ENCODE measurements around the gene UCHL5.
A peak's percentile ranks its signal among the peaks of the same experiment; 100 is the strongest.
"Not testable (repeated sequence)": the region's sequence is repeated elsewhere in the genome, so short reads cannot be mapped to it uniquely, and the experiment has no call there.

Gene UCHL5

DNA sequence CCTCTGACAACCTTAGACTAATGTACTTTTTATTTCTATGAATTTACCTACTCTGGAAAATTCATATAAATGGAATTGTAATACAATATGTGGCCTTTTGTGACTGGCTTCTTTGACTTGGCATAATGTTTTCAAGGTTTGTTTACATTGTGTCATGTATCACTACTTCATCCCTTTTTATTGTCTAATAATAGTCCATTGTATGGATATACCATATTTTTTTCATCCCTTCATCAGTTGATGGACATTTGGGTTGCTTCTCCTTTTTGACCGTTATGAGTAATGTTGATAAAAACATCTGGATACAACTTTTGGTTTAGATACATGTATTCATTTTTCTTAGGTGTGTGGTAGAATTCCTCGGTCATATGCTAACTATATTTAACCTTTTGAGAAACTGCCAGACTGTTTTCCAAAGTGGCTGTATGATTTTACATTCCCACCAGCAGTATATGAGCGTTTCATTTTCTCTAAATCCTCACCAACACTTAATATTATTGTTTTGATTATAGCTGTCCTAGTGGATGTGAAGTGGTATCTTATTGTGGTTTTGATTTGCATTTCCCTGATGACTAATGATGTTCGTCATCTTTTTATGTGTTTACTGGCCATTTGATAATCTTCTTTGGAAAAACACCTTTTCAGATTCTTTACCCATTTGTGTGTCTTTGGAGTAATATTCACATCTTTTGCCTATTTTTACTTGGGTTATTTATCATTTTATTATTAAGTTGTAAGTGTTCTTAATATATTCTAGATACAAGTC lies 3.7 kb upstream of the UCHL5 start:
- DNase-seq: no peak

DNA sequence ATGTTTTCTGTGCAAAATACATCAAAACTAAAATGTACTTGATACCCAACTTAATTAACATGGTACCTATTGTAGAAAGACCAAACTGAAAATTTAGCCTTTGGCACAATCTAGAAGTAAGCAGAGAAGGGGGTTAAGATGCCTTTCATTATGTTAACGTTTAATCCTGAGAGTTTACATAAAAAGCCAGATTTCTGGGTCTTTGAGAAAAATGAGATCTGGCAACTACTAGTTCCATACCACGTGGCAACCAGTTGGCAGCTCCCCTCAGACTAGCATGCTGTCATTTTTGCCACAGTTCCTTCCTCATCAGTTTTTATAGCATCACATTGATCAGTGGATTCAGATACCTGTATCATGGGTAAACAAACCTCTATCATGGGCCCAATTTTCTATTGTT lies 1.8 kb upstream of the UCHL5 start:
- no peak for DNase-seq

DNA sequence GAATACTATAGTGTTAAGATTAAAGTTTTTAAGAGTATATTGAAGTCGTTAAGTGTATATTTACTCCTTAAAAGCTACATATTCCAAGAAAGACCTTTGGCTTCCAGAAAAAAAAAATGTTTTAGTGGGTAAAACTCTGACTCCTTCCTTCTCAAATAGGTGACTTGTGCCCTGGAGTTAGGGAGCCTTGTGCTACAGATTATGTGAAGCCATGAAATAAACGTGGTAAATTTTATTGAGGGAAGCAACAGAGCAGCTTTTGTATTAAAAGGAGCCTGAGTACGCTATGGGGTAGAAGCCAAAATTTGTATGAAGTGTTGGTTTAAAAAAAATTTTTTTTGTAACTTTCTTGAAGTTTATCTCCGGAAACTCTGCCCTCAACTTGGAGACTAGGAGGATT lies 1.2 kb upstream of the UCHL5 start:
- DNase-seq: no peak

DNA sequence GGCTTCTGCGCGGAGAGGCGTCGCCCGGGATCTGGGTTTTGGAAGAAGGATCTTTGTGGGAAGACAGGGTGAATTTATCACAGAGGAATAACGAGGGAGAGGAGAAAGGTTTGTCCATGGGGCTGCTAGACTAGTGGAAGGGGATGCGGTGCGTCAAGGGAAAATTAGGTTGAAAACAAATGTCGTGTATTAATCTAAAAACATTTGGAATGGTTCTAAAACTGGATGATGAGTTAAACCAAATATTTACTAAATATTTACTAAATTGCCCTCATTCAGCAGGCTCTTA lies 899 bp upstream of the UCHL5 start:
- DNase-seq: no peak

- DNase-seq: peak; percentile 65
Observed at GRCh38 chr1:193058529-193059281, 455 bp downstream of the UCHL5 start.

DNA sequence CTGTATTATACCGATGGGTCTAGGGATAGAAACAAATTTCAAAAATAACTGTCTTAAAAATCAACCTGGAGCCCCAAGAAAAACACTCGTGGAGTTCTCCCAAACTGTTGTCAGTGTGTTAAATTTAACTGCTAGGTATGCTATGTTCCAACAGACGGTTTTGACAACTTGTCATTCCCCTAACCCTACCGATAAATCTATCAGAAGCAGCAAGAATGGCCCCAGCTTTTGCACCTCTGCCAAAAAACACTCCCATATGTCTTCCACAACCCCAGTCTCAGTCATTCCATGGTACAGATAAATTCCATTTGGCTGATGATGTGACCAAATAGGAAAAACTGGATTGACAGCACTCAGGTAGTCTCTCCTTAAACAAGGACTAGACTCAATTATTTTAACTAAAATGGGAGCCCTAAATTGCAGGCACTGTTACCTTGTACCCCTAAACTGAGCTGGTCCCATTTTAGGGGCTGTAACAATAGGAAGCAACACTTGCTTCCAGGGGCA lies 4.9 kb downstream of the UCHL5 start:
- DNase-seq: no peak

DNA sequence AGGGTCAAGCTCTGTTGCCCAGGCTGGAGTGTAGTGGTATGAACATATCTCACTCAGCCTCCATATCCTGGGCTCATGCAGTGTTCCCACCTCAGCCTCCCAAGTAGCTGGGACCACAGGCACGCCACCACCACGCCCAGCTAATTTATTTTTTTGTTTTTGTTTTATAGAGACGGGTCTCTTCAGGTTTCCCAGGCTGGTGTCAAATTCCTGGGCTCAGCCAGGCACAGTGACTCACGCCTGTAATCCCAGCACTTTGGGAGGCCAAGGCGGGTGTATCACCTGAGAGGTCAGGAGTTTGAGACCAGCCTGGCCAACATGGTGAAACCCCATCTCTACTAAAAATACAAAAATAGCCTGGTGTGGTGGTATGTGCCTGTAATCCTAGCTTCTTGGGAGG lies 10.2 kb downstream of the UCHL5 start:
- not testable (repeated sequence) for DNase-seq

- no peak for DNase-seq
Observed at GRCh38 chr1:193042766-193043691, 16.1 kb downstream of the UCHL5 start.

- no peak for DNase-seq
Observed at GRCh38 chr1:193040011-193040410, 19.1 kb downstream of the UCHL5 start.

DNA sequence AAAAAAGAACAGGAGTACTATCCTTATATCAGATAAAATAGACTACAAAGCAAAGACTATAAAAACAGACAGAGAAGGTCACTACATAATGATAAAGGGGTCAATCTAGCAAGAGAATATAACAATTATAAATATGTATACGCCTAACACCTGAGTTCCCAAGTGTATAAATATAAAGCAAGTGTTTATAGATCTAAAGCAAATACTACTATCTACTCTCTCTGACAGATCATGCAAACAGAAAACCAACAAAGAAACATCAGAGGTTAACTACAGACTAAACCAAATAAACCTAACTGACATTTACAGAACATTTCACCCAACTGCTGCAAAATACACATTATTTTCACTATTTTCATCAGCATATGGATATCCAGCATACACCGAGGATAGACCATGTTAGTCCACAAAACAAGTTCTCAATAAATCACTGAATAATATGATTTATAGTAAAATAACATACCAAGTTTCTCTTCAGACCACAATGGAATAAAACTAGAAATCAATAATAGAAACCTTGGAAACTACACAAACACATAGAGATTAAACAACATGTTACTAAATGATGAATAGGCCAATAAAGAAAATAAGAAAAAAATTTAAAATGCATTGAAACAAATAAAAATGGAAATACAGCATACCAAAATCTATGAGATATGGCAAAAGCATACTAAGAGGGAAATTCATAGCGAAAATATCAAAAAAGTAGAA lies 22.7 kb downstream of the UCHL5 start:
- DNase-seq: no peak

GRCh38 chr1:193033610-193034009 lies 25.6 kb downstream of the UCHL5 start:
- DNase-seq: no peak

- DNase-seq: not testable (repeated sequence)
Observed at GRCh38 chr1:193032643-193033427, 26.3 kb downstream of the UCHL5 start.

GRCh38 chr1:193031431-193031830 lies 27.7 kb downstream of the UCHL5 start:
- no peak for DNase-seq

DNA sequence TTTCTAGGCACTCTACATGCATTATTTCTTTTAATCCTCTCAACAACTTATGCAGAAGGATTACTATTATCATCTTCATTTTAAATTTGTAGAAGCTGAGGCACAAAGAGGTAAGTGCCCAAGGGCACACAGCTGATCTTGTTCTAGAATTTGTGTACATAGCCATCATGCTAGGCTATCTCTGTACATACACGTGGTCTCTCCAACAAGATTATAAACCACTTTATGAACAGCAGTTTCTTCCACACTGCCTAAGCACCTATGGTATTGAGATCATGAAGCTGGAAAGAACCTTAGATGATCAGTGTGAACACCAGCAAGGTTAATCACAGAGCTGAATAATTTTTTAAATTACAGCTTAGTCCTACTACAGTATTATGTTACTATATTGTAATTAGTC lies 28.9 kb downstream of the UCHL5 start:
- DNase-seq: no peak

DNA sequence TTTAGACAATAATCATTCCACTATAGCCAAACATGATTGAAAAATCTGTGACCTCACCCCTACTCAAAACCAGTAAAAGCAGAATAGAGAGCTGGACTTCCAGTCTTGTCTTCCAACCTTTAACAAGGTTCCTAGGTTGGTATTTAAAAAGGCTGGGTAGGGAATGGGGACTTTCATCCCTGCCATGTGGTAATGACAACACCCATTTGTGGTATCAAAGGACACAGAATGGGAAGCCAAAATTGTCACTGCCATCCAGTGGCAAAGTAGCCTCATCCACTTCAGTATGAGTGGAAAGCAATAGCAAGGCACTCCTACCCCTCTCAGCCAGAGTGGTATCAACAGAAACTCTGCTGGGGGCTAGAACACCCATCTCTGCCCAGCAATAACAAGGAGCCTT lies 33.9 kb downstream of the UCHL5 start:
- no peak for DNase-seq

- DNase-seq: no peak
Observed at GRCh38 chr1:193019442-193020026, 39.6 kb downstream of the UCHL5 start.

DNA sequence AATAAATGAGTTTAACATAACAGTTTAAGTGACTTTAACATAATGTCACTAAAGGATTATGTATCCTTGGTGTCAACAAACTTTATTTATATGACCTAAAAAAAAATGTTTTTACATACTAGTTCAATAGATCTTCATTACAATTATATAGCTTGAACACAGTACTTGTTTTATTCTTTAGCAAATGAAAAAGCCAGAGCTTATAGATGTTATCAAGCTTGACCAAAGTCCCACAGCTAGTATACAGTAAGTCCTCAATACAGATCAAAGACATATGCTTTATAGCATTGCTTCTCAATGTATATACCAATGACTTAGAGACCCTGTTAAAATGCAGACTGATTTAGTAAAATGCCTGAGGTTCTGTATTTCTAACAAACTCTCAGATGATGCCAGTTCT lies 42.4 kb downstream of the UCHL5 start:
- DNase-seq: no peak

DNA sequence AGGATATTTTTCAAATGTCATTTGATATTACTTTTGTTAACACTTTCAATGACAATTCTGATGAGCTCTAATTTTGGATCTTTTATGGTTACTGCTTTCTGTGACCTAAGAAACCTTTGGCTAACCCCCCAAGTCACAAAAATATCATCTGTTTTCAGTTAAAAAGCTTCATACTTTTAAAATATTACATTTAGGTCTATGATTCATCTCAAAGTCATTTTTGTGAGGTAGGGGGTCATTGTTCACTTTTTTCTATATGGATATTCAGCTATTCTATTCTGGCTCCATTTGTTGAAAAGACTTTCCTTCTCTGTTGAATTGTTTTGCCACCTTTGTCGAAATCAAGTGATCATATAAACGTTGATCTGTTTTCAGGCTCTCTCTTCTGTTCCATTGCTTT lies 44.8 kb downstream of the UCHL5 start:
- DNase-seq: no peak

DNA sequence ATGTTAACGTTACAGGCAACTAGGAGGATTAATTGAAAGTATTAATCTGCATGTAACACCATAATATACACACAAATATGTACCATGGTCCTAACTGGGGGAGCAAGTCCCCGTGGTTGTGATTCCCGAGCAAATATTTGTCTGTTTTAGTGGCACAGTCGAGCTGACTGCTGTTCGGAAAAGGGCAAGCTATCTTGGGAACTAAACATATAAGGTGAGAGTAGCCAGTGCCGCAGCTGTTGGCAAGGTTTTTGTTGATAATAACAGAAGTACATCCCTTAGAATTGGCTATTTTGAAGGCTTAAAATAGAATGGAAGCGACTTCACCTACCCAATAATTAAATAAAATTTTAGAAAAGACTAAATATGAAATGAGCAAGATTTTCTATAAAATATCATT lies 45.5 kb downstream of the UCHL5 start:
- DNase-seq: no peak

GRCh38 chr1:193013005-193013404 lies 46.2 kb downstream of the UCHL5 start:
- no peak for DNase-seq

DNA sequence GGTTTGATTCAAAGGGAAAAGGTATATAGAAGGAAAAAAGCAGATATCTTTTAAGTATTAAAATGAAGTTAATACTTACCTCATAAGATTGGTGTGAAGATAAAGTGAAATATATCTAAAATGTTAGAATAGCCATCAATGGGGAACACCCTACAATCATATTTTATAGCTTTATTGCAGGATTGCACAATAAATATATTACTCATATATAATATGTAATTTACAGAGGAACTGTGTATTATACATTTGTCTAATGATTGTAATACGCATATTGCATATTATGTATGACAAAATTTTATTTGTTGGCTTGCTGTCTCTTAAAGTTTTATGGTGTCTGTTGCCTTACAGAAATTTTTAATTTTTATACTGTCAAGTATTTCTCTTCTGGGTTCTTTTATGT lies 47.8 kb downstream of the UCHL5 start:
- no peak for DNase-seq

DNA sequence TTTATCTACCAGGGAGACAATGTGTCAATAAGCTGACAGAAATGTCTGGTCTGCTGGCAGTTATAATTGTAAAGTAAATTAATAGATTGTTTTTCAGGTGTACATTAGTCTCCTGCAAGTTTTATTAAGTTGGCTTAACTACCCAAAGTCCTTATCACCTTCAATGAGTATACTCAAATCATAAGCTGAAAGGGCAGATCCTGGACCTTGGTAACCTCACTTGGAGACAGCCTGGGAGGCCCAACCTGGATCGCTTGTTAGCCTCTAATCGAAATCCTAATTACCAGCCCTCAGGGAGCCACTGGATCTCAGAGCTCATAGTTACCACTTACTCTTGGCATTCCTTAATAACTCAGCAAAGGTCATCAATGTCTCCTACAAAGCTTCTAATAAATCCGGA lies 49.7 kb downstream of the UCHL5 start:
- no peak for DNase-seq
